Suprapubic skin (tissue), 4 donors: ENCODE measurements around the gene CALML6.

ENCODE experiments used
- CTCF ChIP-seq, 2 donors: fragments of 200-600 bp in 1 of 2; fragments of 450-650 bp in 1 of 2; sonication (generic) in 1 of 2; IDR thresholded peaks; one replicate each; pipeline ENCODE4 v1.5.1; 2016 to 2019; ENCODE audit warnings: antibody characterized with exemption in 2 of 2, mild to moderate bottlenecking in 1 of 2, moderate library complexity in 1 of 2
- POLR2A ChIP-seq, 2 donors: fragments of 450-650 bp; IDR thresholded peaks; one replicate each; pipeline ENCODE4 v1.6.1; 2017; ENCODE audit warnings: antibody characterized with exemption in 2 of 2, mild to moderate bottlenecking in 2 of 2, moderate library complexity in 2 of 2
- POLR2AphosphoS5 ChIP-seq, 3 donors: sonication (generic); formaldehyde crosslinking; IDR thresholded peaks; one replicate each; pipeline ENCODE4 v1.6.1; 2017; ENCODE audit warnings: antibody characterized with exemption in 3 of 3

GRCh38 chr1:1892079-1892762, 22.8 kb upstream of the CALML6 start:
- TF ChIP-seq CTCF (IDR thresholded peaks at IDR 0.05) (no peak), POLR2A (IDR thresholded peaks at IDR 0.05) (no peak), POLR2AphosphoS5 (IDR thresholded peaks at IDR 0.05) (no peak)
